ENCODE measurements around the gene FBXO34. TPM values are rescaled to one million over a fixed set of nuclear protein-coding genes. Genes with fewer than 3 reads are reported as not detected.

The FBXO34 gene
- total and polyA plus RNA-seq, 2 of the 13 experiments (the other 11 are each of a cell fraction or from before 2014, with no cell fraction given): 8.8 to 13.5 TPM

Small RNA genes lying within 50 kb of the gene (small RNA-seq; reads per million reads assigned to genes)
- gene AL356801.1 (ENCODE audit: insufficient read depth in 2 of 3, insufficient read length in 3 of 3, low read depth in 2 of 3, low replicate concordance in 1 of 3): 0 reads per million in 3 experiments

Other genes with a start within 250 kb of the FBXO34 start
- 27.5 and 44.4 TPM in 2 replicates for gene WDHD1, start 244.3 kb upstream of the FBXO34 start, total RNA-seq (2016; rRNA removed; fragmentation: Illumina TruSeq; extraction: Trizol)
- gene WDHD1, start 244.3 kb upstream of the FBXO34 start, polyA plus RNA-seq (2011; rRNA removed): 3.5 and 5.5 TPM in 2 replicates
- 10.0 and 17.3 TPM in 2 replicates for gene SOCS4, start 244.2 kb upstream of the FBXO34 start, total RNA-seq (2016; rRNA removed; fragmentation: Illumina TruSeq; extraction: Trizol)
- 3.7 and 4.0 TPM in 2 replicates for gene SOCS4, start 244.2 kb upstream of the FBXO34 start, polyA plus RNA-seq (2011; rRNA removed)
- gene MAPK1IP1L, start 219.8 kb upstream of the FBXO34 start, total RNA-seq (2016; rRNA removed; fragmentation: Illumina TruSeq; extraction: Trizol): 27.8 and 34.7 TPM in 2 replicates
- 68.4 and 75.0 TPM in 2 replicates for gene MAPK1IP1L, start 219.8 kb upstream of the FBXO34 start, polyA plus RNA-seq (2011; rRNA removed)
- 5.0 and 6.3 TPM in 2 replicates for gene LGALS3, start 142.2 kb upstream of the FBXO34 start, total RNA-seq (2016; rRNA removed; fragmentation: Illumina TruSeq; extraction: Trizol)
- 92.2 and 97.4 TPM in 2 replicates for gene LGALS3, start 142.2 kb upstream of the FBXO34 start, polyA plus RNA-seq (2011; rRNA removed)
- gene DLGAP5, start 79.8 kb upstream of the FBXO34 start, total RNA-seq (2016; rRNA removed; fragmentation: Illumina TruSeq; extraction: Trizol): 55.8 and 80.1 TPM in 2 replicates
- 4.4 and 7.7 TPM in 2 replicates for gene DLGAP5, start 79.8 kb upstream of the FBXO34 start, polyA plus RNA-seq (2011; rRNA removed)
- 9.1 and 9.9 TPM in 2 replicates for gene ATG14, start 140.4 kb downstream of the FBXO34 start, total RNA-seq (2016; rRNA removed; fragmentation: Illumina TruSeq; extraction: Trizol)
- 6.2 and 7.2 TPM in 2 replicates for gene ATG14, start 140.4 kb downstream of the FBXO34 start, polyA plus RNA-seq (2011; rRNA removed)
- not detected in 2 replicates for gene TBPL2, start 169.2 kb downstream of the FBXO34 start, total RNA-seq (2016; rRNA removed; fragmentation: Illumina TruSeq; extraction: Trizol)
- gene TBPL2, start 169.2 kb downstream of the FBXO34 start, polyA plus RNA-seq (2011; rRNA removed): not detected in 2 replicates

All from HepG2 (cell line).